Endodermal cell (in vitro differentiated cells): ENCODE measurements around the gene EMCN. TPM values are rescaled to one million over a fixed set of nuclear protein-coding genes. Genes with fewer than 3 reads are reported as not detected.

Source experiments
- DNase-seq: peaks from one replicate; pipeline ENCODE4 v3.0.0-alpha.2; 2017
- H3K27ac ChIP-seq: 2 replicates; pipeline ENCODE4 v1.5.1; 2013; ENCODE audit warnings: mild to moderate bottlenecking, low read depth, low read length, moderate library complexity
- H3K27me3 ChIP-seq: 2 replicates; pipeline ENCODE4 v1.6.1; 2013; ENCODE audit warnings: mild to moderate bottlenecking, low read length, moderate library complexity; ENCODE audit not compliant: insufficient read depth, control insufficient read depth, poor library complexity, severe bottlenecking
- H3K36me3 ChIP-seq: 2 replicates; pipeline ENCODE4 v1.7.0; 2013; ENCODE audit warnings: mild to moderate bottlenecking, low read length, moderate library complexity; ENCODE audit not compliant: control insufficient read depth, insufficient read depth
- H3K4me1 ChIP-seq: one replicate; pipeline ENCODE4 v1.7.0; 2013; ENCODE audit warnings: low read length; ENCODE audit not compliant: control insufficient read depth, insufficient read depth
- H3K4me3 ChIP-seq: 2 replicates; pipeline ENCODE4 v1.5.1; 2013; ENCODE audit warnings: mild to moderate bottlenecking, low read length, moderate library complexity
- H3K9ac ChIP-seq: 2 replicates; pipeline ENCODE4 v1.6.1; 2013; ENCODE audit warnings: mild to moderate bottlenecking, low read length, moderate library complexity; ENCODE audit not compliant: poor library complexity, severe bottlenecking; ENCODE audit errors: extremely low read depth
- H3K9me3 ChIP-seq: 2 replicates; pipeline ENCODE4 v1.6.1; 2013; ENCODE audit warnings: mild to moderate bottlenecking, low read length, moderate library complexity; ENCODE audit not compliant: control insufficient read depth
- H3K27ac Mint-ChIP-seq: 2 replicates; pipeline ENCODE4 v1.8.0; 2020; ENCODE audit warnings: mixed read lengths
- H3K27me3 Mint-ChIP-seq: 2 replicates; pipeline ENCODE4 v1.8.0; 2021; ENCODE audit warnings: mild to moderate bottlenecking, mixed read lengths; ENCODE audit not compliant: insufficient read depth
- H3K36me3 Mint-ChIP-seq: 2 replicates; pipeline ENCODE4 v1.8.0; 2020; ENCODE audit warnings: low read depth, mixed read lengths
- H3K4me1 Mint-ChIP-seq: 2 replicates; pipeline ENCODE4 v1.8.0; 2020; ENCODE audit warnings: mixed read lengths
- H3K4me3 Mint-ChIP-seq: 2 replicates; pipeline ENCODE4 v1.8.0; 2020; ENCODE audit warnings: mild to moderate bottlenecking, moderate library complexity, mixed read lengths
- H3K9me3 Mint-ChIP-seq: 2 replicates; pipeline ENCODE4 v1.8.0; 2020; ENCODE audit warnings: mild to moderate bottlenecking, mixed read lengths
- CTCF ChIP-seq: fragments of 200-600 bp; sonication (generic); conservative IDR thresholded peaks from 2 replicates; pipeline ENCODE4 v1.5.0; 2021; ENCODE audit warnings: antibody characterized with exemption, mild to moderate bottlenecking
- WGBS, 2 experiments: methylation state at CpG; one replicate each; pipeline versions ENCODE4 v1.1.5 to v1.1.7; 2013; ENCODE audit warnings: missing lambda C conversion rate in 2 of 2, mixed read lengths in 1 of 2; ENCODE audit not compliant: insufficient coverage in 1 of 2, insufficient read length in 1 of 2; 5-methylcytosine and 5-hydroxymethylcytosine counted together
- total RNA-seq, 2 donors: library from RNA; stranded (reverse); fragmentation: NEBNext Ultra II Directional in 1 of 2; extraction: Animal tissue kit (Norgen Biotek cat#: 25700) in 1 of 2; gene quantifications; 2 replicates in 1 of 2; 3 replicates in 1 of 2; pipeline ENCODE4 v1.2.1, GENCODE V29; 2021

Gene EMCN
- total RNA-seq, 2 donors from 2014 or later = not detected

- 89 to 93% methylated on average over 5 of the region's 5 CpGs for WGBS, 2 experiments
Measured at GRCh38 chr4:100545427-100545826, 27.6 kb upstream of the EMCN start.

GRCh38 chr4:100540131-100540530 lies 22.3 kb upstream of the EMCN start:
- Mint-ChIP-seq H3K4me3 (no peak overlapping the region), H3K36me3 (no peaks in the 10 kb centered on the region), H3K27ac (no peak overlapping the region), H3K9me3 (peaks cover 3% of the 10 kb centered on the region), H3K27me3 (no peaks in the 10 kb centered on the region), H3K4me1 (no peaks in the 10 kb centered on the region)
- no peaks in the 10 kb centered on the region for H3K4me1 ChIP-seq
- no peaks in the 10 kb centered on the region for H3K9me3 ChIP-seq
- H3K27ac ChIP-seq = no peak overlapping the region
- H3K9ac ChIP-seq = no peak overlapping the region
- no peaks in the 10 kb centered on the region for H3K36me3 ChIP-seq
- H3K4me3 ChIP-seq = no peak overlapping the region
- TF ChIP-seq CTCF = no peak
- H3K27me3 ChIP-seq = no peaks in the 10 kb centered on the region
- DNase-seq = no peak

More at GRCh38 chr4:100545427-100545826, 27.6 kb upstream of the EMCN start:
- Histone ChIP-seq H3K27me3 (no peaks in the 10 kb centered on the region), H3K4me1 (no peaks in the 10 kb centered on the region), H3K9me3 (no peaks in the 10 kb centered on the region), H3K36me3 (no peaks in the 10 kb centered on the region), H3K4me3 (no peak overlapping the region), H3K9ac (no peak overlapping the region), H3K27ac (no peak overlapping the region)
- H3K9me3 Mint-ChIP-seq = no peaks in the 10 kb centered on the region
- H3K4me1 Mint-ChIP-seq = peaks cover 4% of the 10 kb centered on the region
- no peak for TF ChIP-seq CTCF
- no peak overlapping the region for H3K4me3 Mint-ChIP-seq
- H3K36me3 Mint-ChIP-seq = no peaks in the 10 kb centered on the region
- DNase-seq = no peak
- no peak overlapping the region for H3K27ac Mint-ChIP-seq
- H3K27me3 Mint-ChIP-seq = no peaks in the 10 kb centered on the region

- Histone ChIP-seq H3K36me3 (no peaks in the 10 kb centered on the region), H3K4me1 (no peaks in the 10 kb centered on the region), H3K4me3 (no peak overlapping the region), H3K27ac (no peak overlapping the region), H3K9ac (no peak overlapping the region), H3K9me3 (no peaks in the 10 kb centered on the region), H3K27me3 (no peaks in the 10 kb centered on the region)
- Mint-ChIP-seq H3K4me3 (no peak overlapping the region), H3K36me3 (no peaks in the 10 kb centered on the region), H3K4me1 (no peaks in the 10 kb centered on the region), H3K27me3 (no peaks in the 10 kb centered on the region), H3K9me3 (peaks cover 3% of the 10 kb centered on the region), H3K27ac (no peak overlapping the region)
- no peak for DNase-seq
- WGBS, 2 experiments = 88 to 90% methylated on average over 4 of the region's 4 CpGs
- no peak for TF ChIP-seq CTCF
Measured at GRCh38 chr4:100539706-100540105, 21.9 kb upstream of the EMCN start.
